ENCODE measurements around the gene FAM163A.
A peak's percentile ranks its signal among the peaks of the same experiment; 100 is the strongest.

The FAM163A gene

DNA sequence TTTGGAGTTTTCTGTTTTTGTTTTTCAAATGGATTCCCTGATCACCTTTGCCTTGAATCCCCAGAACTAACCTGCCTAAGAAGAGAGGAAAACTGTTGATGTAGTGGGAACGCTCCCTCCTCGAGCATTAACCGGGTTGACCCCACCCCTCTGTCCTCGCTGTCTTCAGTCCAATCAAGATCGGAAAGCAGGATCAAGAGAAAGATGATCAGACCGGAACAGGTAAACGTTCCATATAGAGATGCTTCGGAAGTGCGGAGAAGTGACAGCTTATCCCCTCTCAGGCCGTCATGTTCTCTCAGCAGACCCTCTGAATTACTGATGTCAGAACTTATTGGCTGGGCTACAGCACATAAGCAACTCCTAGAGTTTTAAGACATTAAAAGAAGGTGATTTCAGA is 800 bp upstream of the FAM163A start:
- CTCF ChIA-PET, result no interaction called here
- POLR2A ChIA-PET, result no interaction called here
- no peak for DNase-seq (ENCODE audit: extremely low spot score)
- no peak for TF ChIP-seq LEF1 (IDR thresholded peaks at IDR 0.05; ENCODE audit: borderline replicate concordance)
- no peak for TF ChIP-seq NFRKB (IDR thresholded peaks at IDR 0.05)
- TF ChIP-seq PKNOX1 (IDR thresholded peaks at IDR 0.05), result no peak
- TF ChIP-seq TARDBP (IDR thresholded peaks at IDR 0.05), result no peak

GRCh38 chr1:179743679-179744400 is 749 bp downstream of the FAM163A start:
- CTCF ChIA-PET, result no interaction called here

DNA sequence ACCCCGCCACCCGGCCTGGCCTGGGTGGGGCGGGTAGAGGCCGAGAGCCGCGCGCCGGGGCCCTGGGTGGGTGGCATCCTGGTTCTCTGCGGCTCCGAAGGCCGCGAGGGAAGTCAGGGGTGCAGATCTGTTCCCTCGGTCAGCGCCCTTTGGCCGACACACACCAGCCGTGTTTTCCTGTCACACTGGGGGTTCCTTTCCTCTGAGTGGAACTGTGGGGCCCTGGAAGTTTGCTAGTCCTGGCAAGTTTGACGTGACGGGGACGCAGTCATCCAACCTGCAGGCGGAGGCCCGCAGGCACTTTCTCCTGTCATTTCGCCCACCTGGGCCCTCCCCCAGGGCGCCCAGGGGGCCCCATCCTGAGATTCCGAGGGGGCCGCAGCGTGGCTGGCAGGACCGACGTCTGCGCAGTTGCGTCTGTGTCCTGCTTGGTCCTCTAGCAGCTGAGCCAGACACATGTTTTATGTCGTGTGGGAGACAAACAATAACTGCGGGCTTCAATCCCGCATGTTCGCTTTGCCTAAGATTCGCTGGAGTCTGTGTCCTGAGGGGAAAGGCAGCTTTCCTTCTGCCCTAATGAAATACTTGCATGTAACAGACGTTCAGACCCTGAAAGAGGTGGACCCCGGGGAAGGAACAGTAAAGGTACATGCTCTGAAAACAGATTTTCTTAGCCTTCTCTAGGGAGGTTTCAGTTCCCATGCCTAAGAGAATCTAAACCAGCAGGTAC is 1.5 kb downstream of the FAM163A start:
- DNase-seq (ENCODE audit: extremely low spot score), result no peak
- ChIA-PET POLR2A (no interaction called here), CTCF (interaction anchor here (2.2 kb wide), 1 partner anchor 70 kb away, joined by 7 read pairs; no protein-coding TSS in a partner anchor)
- TF ChIP-seq NFRKB (IDR thresholded peaks at IDR 0.05) (no peak), PKNOX1 (IDR thresholded peaks at IDR 0.05) (no peak), FOXA1 (IDR thresholded peaks at IDR 0.05) (no peak), TARDBP (IDR thresholded peaks at IDR 0.05) (no peak), L3MBTL2 (conservative IDR thresholded peaks at IDR 0.05) (no peak), SP1 (IDR thresholded peaks at IDR 0.05) (no peak), ARNT (IDR thresholded peaks at IDR 0.05) (no peak), LEF1 (IDR thresholded peaks at IDR 0.05; ENCODE audit: borderline replicate concordance) (no peak), FOXK2 (IDR thresholded peaks at IDR 0.05) (no peak), BHLHE40 (IDR thresholded peaks at IDR 0.05; ENCODE audit: borderline replicate concordance) (no peak), CTBP1 (IDR thresholded peaks at IDR 0.05; ENCODE audit: borderline replicate concordance) (no peak), FOXM1 (IDR thresholded peaks at IDR 0.05; ENCODE audit: borderline replicate concordance) (no peak), ELF4 (IDR thresholded peaks at IDR 0.05) (no peak), SUZ12 (IDR thresholded peaks at IDR 0.05) (no peak)

More at GRCh38 chr1:179743679-179744400, 749 bp downstream of the FAM163A start:
- POLR2A ChIA-PET, result no interaction called here
- peak; percentile 54 for DNase-seq (ENCODE audit: extremely low spot score)
- TF ChIP-seq BHLHE40 (IDR thresholded peaks at IDR 0.05; ENCODE audit: borderline replicate concordance), result no peak
- no peak for TF ChIP-seq FOXK2 (IDR thresholded peaks at IDR 0.05)
- TF ChIP-seq FOXM1 (IDR thresholded peaks at IDR 0.05; ENCODE audit: borderline replicate concordance), result no peak
- TF ChIP-seq SUZ12 (IDR thresholded peaks at IDR 0.05), result no peak
- no peak for TF ChIP-seq LEF1 (IDR thresholded peaks at IDR 0.05; ENCODE audit: borderline replicate concordance)
- TF ChIP-seq HDGF (IDR thresholded peaks at IDR 0.05; ENCODE audit: borderline replicate concordance), result no peak
- no peak; the same call in 1 of the 2 replicates for TF ChIP-seq L3MBTL2 (conservative IDR thresholded peaks at IDR 0.05)
- no peak for TF ChIP-seq TARDBP (IDR thresholded peaks at IDR 0.05)
- no peak for TF ChIP-seq ELF4 (IDR thresholded peaks at IDR 0.05)

DNA sequence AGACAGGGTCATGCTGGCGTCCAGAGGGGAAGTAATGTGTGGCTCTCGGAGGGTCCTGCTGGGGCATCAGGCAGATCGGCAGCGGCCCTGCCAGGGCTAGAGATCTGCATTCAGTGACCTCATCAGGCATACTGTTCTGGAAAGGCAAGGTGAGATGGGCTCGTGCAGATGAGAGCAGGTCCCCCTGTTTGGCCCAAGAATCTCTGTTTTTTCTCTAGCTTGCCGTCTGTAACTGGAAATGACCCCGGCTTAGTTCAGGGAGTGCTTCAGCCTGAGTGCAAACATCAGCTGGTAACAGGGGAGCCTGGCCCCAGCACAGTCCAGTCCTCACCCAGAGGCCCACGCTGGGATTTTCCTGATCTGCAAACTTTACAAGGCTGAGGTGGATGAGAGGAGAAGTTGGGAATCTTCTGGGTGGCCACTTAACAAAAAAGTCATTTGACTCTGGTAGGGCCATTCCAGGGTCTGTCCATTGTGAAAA is 2.1 kb downstream of the FAM163A start:
- POLR2A ChIA-PET, result no interaction called here
- TF ChIP-seq FOXM1 (IDR thresholded peaks at IDR 0.05; ENCODE audit: borderline replicate concordance) (no peak), FOXK2 (IDR thresholded peaks at IDR 0.05) (no peak), SP1 (IDR thresholded peaks at IDR 0.05) (no peak), PKNOX1 (IDR thresholded peaks at IDR 0.05) (no peak), SUZ12 (IDR thresholded peaks at IDR 0.05) (no peak), NFRKB (IDR thresholded peaks at IDR 0.05) (no peak), L3MBTL2 (conservative IDR thresholded peaks at IDR 0.05) (no peak), BHLHE40 (IDR thresholded peaks at IDR 0.05; ENCODE audit: borderline replicate concordance) (no peak), HDGF (IDR thresholded peaks at IDR 0.05; ENCODE audit: borderline replicate concordance) (no peak), ZNF384 (IDR thresholded peaks at IDR 0.05) (no peak), LEF1 (IDR thresholded peaks at IDR 0.05; ENCODE audit: borderline replicate concordance) (no peak), ELF4 (IDR thresholded peaks at IDR 0.05) (no peak), CTBP1 (IDR thresholded peaks at IDR 0.05; ENCODE audit: borderline replicate concordance) (no peak), TARDBP (IDR thresholded peaks at IDR 0.05) (no peak), ARNT (IDR thresholded peaks at IDR 0.05) (no peak), FOXA1 (IDR thresholded peaks at IDR 0.05) (no peak)
- CTCF ChIA-PET, result interaction anchor here (2.2 kb wide), 1 partner anchor 70 kb away, joined by 7 read pairs; no protein-coding TSS in a partner anchor
- DNase-seq (ENCODE audit: extremely low spot score), result no peak

DNA sequence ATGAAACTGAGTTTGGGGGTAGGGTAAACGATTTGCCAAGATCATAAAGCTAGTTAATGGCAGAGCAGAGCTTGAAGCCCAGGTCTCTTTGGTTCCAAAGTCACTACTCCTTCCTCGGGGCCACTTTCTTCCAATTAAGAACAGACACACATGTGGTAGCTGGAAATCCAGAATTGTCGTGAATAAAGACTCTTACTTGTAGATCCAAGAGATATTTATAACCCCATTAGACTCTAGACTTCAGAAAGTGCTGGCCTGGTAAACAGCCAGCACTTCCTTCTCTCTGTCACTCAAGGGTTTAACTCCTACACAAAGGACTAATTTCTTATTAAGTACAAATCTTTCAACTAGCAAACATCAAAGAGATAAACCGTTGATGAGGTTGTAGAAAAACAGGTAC is 2.7 kb downstream of the FAM163A start:
- CTCF ChIA-PET, result interaction anchor here (2.2 kb wide), 1 partner anchor 69 kb away, joined by 7 read pairs; no protein-coding TSS in a partner anchor
- no peak for TF ChIP-seq SP1 (IDR thresholded peaks at IDR 0.05)
- no peak for TF ChIP-seq FOXK2 (IDR thresholded peaks at IDR 0.05)
- TF ChIP-seq ELF4 (IDR thresholded peaks at IDR 0.05), result no peak
- TF ChIP-seq L3MBTL2 (conservative IDR thresholded peaks at IDR 0.05), result no peak
- TF ChIP-seq NFRKB (IDR thresholded peaks at IDR 0.05), result no peak
- no peak for TF ChIP-seq TARDBP (IDR thresholded peaks at IDR 0.05)
- TF ChIP-seq CTBP1 (IDR thresholded peaks at IDR 0.05; ENCODE audit: borderline replicate concordance), result no peak
- no peak for TF ChIP-seq ZNF384 (IDR thresholded peaks at IDR 0.05)
- DNase-seq (ENCODE audit: extremely low spot score), result no peak
- POLR2A ChIA-PET, result no interaction called here

DNA sequence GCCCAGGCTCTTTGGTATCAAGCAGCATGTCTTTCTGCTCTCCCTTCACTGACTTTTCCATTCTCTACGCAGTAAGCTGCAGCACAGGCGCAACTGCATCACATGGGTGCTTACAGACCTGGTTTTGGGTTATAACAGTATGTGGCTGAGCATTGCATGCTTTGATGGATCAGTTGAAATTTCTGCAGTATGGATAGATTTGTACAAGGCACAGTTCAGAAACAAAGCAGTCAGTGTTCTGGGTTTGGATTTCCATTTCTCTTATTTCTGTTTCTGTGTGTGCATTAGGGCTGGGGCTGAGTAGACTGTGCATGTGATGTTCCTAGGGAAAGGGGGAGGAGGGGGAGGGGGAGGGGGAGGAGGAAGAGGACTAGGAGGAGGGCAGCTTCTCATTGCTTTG is 4.5 kb downstream of the FAM163A start:
- ChIA-PET POLR2A (no interaction called here), CTCF (interaction anchor here (1.7 kb wide), 1 partner anchor 63 kb away, joined by 4 read pairs; no protein-coding TSS in a partner anchor)
- TF ChIP-seq CTBP1 (IDR thresholded peaks at IDR 0.05; ENCODE audit: borderline replicate concordance) (no peak), FOXM1 (IDR thresholded peaks at IDR 0.05; ENCODE audit: borderline replicate concordance) (no peak), ARNT (IDR thresholded peaks at IDR 0.05) (no peak), SP1 (IDR thresholded peaks at IDR 0.05) (no peak), SUZ12 (IDR thresholded peaks at IDR 0.05) (no peak), NFRKB (IDR thresholded peaks at IDR 0.05) (no peak), LEF1 (IDR thresholded peaks at IDR 0.05; ENCODE audit: borderline replicate concordance) (no peak), FOXA1 (IDR thresholded peaks at IDR 0.05) (no peak), ELF4 (IDR thresholded peaks at IDR 0.05) (no peak), TARDBP (IDR thresholded peaks at IDR 0.05) (no peak), HDGF (IDR thresholded peaks at IDR 0.05; ENCODE audit: borderline replicate concordance) (no peak), PKNOX1 (IDR thresholded peaks at IDR 0.05) (no peak), FOXK2 (IDR thresholded peaks at IDR 0.05) (no peak), BHLHE40 (IDR thresholded peaks at IDR 0.05; ENCODE audit: borderline replicate concordance) (no peak), ZNF384 (IDR thresholded peaks at IDR 0.05) (no peak), L3MBTL2 (conservative IDR thresholded peaks at IDR 0.05) (no peak)
- DNase-seq (ENCODE audit: extremely low spot score), result no peak
